ENCODE results near the gene CTNND2. TPM values are rescaled to one million over a fixed set of nuclear protein-coding genes. Genes with fewer than 3 reads are reported as not detected.

CTNND2 gene
- total RNA-seq, 1 donor from 2014 or later = 6.9 TPM

DNA sequence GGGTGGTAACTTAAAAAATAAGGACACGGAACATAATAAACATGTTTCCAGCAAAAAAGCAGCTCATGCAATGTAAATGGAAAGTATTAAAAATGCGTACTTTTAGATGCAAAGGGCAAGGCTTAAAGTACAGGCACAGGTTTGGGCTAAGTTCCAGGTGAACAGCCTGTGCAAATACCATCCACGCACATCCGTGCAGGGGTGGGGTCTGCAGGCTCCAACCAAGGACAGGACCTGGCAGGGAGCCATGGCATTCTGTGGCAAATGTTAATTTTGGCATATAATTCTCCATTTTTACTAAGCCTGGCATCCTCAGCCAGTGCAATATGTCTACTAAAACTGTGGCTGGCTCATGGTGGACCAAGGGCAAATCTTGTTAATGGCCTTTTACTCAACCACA, 777.4 kb downstream of the CTNND2 start:
- Histone ChIP-seq H3K9me3 (no peaks in the 10 kb centered on the region), H3K4me3 (no peak overlapping the region), H3K36me3 (no peaks in the 10 kb centered on the region), H3K4me1 (no peaks in the 10 kb centered on the region), H3K27ac (no peak overlapping the region), H3K27me3 (no peaks in the 10 kb centered on the region)
- TF ChIP-seq, protein P1, sequence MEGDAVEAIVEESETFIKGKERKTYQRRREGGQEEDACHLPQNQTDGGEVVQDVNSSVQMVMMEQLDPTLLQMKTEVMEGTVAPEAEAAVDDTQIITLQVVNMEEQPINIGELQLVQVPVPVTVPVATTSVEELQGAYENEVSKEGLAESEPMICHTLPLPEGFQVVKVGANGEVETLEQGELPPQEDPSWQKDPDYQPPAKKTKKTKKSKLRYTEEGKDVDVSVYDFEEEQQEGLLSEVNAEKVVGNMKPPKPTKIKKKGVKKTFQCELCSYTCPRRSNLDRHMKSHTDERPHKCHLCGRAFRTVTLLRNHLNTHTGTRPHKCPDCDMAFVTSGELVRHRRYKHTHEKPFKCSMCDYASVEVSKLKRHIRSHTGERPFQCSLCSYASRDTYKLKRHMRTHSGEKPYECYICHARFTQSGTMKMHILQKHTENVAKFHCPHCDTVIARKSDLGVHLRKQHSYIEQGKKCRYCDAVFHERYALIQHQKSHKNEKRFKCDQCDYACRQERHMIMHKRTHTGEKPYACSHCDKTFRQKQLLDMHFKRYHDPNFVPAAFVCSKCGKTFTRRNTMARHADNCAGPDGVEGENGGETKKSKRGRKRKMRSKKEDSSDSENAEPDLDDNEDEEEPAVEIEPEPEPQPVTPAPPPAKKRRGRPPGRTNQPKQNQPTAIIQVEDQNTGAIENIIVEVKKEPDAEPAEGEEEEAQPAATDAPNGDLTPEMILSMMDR (IDR thresholded peaks at IDR 0.05) = no peak
- no peak for DNase-seq
- intact Hi-C loops (cut with DNase I) = no loop called here
- ATAC-seq = no peak

DNA sequence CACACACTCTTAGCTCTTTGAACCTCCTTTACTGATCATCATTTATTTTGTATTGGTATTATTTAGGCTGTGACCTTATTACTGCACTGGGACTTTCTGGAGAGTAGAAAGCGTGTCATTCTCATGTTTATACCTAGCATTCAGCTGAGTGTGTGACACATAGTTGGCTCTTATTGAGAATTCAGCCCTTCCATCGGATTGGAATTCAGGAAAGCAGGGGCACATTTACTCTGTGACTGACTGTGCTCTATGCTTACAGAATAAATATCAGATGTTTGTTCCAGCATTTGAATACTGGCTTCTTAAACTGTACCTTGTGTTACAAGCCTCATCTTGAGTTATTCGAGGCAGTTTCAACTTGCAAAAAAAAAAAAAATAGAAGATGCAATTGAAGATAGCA, 782.4 kb downstream of the CTNND2 start:
- no peaks in the 10 kb centered on the region for H3K9me3 ChIP-seq
- DNase-seq (no peak), ATAC-seq (no peak)
- no peak overlapping the region for H3K4me3 ChIP-seq
- intact Hi-C loops (cut with DNase I) = no loop called here
- no peaks in the 10 kb centered on the region for H3K4me1 ChIP-seq
- no peaks in the 10 kb centered on the region for H3K27me3 ChIP-seq
- no peaks in the 10 kb centered on the region for H3K36me3 ChIP-seq
- H3K27ac ChIP-seq = no peak overlapping the region
- TF ChIP-seq, protein P1 (IDR thresholded peaks at IDR 0.05) = no peak

DNA sequence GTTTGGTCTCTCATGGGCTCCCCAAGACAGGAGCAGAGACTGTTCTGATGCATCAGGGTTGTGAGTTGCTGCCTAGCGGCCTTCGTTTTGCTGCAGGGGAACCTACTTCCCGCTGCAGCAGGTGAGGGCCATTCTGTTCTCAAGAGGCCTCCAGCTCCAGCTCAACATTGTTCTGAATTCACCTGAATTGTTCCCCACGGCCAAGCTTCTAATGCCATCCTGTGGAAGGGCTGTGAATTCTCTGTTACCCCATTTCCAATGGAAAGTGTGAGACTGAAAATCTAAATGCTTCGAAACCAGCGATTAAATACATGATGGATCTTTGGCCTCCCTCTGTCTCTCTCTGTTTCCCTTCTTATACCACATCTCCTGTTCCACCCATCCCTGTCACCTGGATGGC, 794.1 kb downstream of the CTNND2 start:
- TF ChIP-seq, protein P1 (IDR thresholded peaks at IDR 0.05) = no peak
- no peak for ATAC-seq
- Histone ChIP-seq H3K9me3 (no peaks in the 10 kb centered on the region), H3K27me3 (no peaks in the 10 kb centered on the region), H3K4me3 (no peak overlapping the region), H3K4me1 (no peaks in the 10 kb centered on the region), H3K36me3 (no peaks in the 10 kb centered on the region), H3K27ac (no peak overlapping the region)
- intact Hi-C loops (cut with DNase I) = no loop called here
- DNase-seq = no peak

DNA sequence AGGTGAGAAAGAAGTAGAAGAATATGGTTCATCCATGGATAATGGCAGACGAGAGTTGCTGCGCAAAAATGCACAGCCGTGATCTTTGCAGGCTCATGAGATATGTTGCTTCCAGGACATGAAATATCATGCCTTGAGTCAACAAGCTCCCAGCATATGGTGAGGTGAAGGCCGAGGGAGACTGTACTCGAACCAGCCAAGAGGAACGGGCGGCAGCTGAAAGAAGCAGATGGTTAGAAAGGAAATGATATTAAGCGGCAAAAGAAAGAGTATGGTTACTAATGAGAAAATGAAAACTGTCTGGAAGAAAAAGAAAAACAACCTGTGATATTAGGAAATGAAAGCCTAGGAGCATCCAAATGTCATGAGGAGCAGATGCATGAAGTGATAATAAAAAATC, 798.5 kb downstream of the CTNND2 start:
- DNase-seq = no peak
- no peaks in the 10 kb centered on the region for H3K27me3 ChIP-seq
- H3K4me3 ChIP-seq = no peak overlapping the region
- H3K4me1 ChIP-seq = no peaks in the 10 kb centered on the region
- H3K9me3 ChIP-seq = no peaks in the 10 kb centered on the region
- no peak for ATAC-seq
- intact Hi-C loops (cut with DNase I) = no loop called here
- no peak overlapping the region for H3K27ac ChIP-seq
- TF ChIP-seq, protein P1 (IDR thresholded peaks at IDR 0.05) = no peak
- no peaks in the 10 kb centered on the region for H3K36me3 ChIP-seq

DNA sequence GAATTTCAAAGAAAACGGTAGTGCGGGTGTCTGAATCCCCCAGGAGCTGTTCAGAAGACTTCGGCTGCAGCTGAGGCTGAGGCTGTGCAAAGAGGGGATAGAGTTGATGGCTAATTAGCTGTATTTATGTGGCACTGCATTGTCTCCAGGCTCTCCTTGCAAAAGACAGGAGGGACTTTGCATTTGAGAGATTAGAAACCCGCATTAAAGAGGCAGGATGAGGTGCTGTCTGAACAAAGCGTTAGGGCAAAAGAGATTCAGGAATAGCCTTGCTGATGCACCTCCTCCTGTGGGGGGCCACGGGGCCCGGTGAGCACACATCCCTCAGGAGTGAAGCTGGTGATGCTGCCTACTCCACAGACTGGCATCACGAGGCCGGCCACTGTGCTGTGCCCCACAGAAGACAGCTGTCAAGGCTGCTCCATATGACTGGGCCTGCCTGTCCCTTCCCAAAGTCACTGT, 799.6 kb downstream of the CTNND2 start:
- Histone ChIP-seq H3K9me3 (no peaks in the 10 kb centered on the region), H3K27ac (no peak overlapping the region), H3K4me3 (no peak overlapping the region), H3K4me1 (no peaks in the 10 kb centered on the region), H3K27me3 (no peaks in the 10 kb centered on the region), H3K36me3 (no peaks in the 10 kb centered on the region)
- DNase-seq (no peak), ATAC-seq (no peak)
- intact Hi-C loops (cut with DNase I) = no loop called here
- TF ChIP-seq, protein P1 (IDR thresholded peaks at IDR 0.05) = no peak

DNA sequence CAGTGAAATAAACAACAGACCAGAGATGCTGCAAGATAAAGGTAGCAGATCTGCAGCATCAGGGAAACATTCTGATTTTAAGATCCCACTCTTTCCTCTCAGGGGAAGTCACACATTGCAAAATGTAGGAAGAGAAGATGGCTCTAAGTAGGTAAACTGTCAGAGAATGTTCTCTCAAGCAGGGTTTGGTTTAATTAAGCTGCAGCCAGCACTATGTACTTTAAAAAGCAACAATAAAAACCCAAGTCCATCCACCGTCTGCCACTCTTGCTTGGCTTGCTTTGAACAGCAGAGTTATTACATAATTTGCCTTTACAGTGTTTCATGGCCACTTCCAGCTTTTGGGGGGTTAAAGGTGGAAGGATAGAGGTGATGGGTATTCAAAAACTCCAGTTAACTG, 800.0 kb downstream of the CTNND2 start:
- no peak for DNase-seq
- no peak overlapping the region for H3K4me3 ChIP-seq
- no peaks in the 10 kb centered on the region for H3K9me3 ChIP-seq
- H3K27ac ChIP-seq = no peak overlapping the region
- H3K36me3 ChIP-seq = no peaks in the 10 kb centered on the region
- TF ChIP-seq, protein P1 (IDR thresholded peaks at IDR 0.05) = no peak
- no peaks in the 10 kb centered on the region for H3K4me1 ChIP-seq
- H3K27me3 ChIP-seq = no peaks in the 10 kb centered on the region
- no peak for ATAC-seq
- intact Hi-C loops (cut with DNase I) = no loop called here
